Mucosa of descending colon (tissue), 3 donors: ENCODE measurements around the gene NDFIP2. TPM values are rescaled to one million over a fixed set of nuclear protein-coding genes. Genes with fewer than 3 reads are reported as not detected.

ENCODE experiments used
- ATAC-seq: fragments of 200-7000 bp; cut with Tn5 transposase; one replicate; pipeline ENCODE4 v1.9.1; 2020; ENCODE audit warnings: mild to moderate bottlenecking, moderate library complexity
- DNase-seq, 3 donors: peaks; one replicate each; pipeline ENCODE4 v3.0.0-alpha.2; 2020
- H3K36me3 ChIP-seq: fragments of 200-600 bp; one replicate; pipeline ENCODE4 v1.8.0; 2021; ENCODE audit warnings: low read depth, mild to moderate bottlenecking
- H3K4me1 ChIP-seq: fragments of 200-600 bp; one replicate; pipeline ENCODE4 v1.8.0; 2021; ENCODE audit warnings: low read depth, mild to moderate bottlenecking
- H3K4me3 ChIP-seq: fragments of 200-600 bp; one replicate; pipeline ENCODE4 v1.8.0; 2021; ENCODE audit warnings: mild to moderate bottlenecking
- H3K9me3 ChIP-seq: fragments of 200-600 bp; one replicate; pipeline ENCODE4 v1.8.0; 2021; ENCODE audit warnings: mild to moderate bottlenecking
- intact Hi-C, 2 donors: fragments of 100-400 bp; cut with DNase I in 1 of 2; cut with micrococcal nuclease in 1 of 2; formaldehyde crosslinking; loops; one replicate each; pipeline versions ENCODE4 v1.11.0 to v1.11.1; 2022; cut with DNase I, micrococcal nuclease
- total RNA-seq, 3 donors: library from RNA; stranded (reverse); fragmentation: NEBNext Ultra II Directional in 2 of 3; extraction: Animal tissue kit (Norgen Biotek cat#: 25700) in 2 of 3; gene quantifications; one replicate each; pipeline versions ENCODE4 v1.2.1 to v1.2.4, GENCODE V29; 2021 to 2023
- TF ChIP-seq, protein P1 (sequence below): fragments of 200-600 bp; IDR thresholded peaks from one replicate; pipeline ENCODE4 v1.8.0; 2022; ENCODE audit warnings: antibody characterized with exemption, mild to moderate bottlenecking
- donor health status: DM: no; HTN: no; CAD: no; lungs with moderate emphysema.
- donor health status: DM: no; HTN: no; CAD: no.
- donor health status: DM: no; HTN: yes; CAD: no.

NDFIP2 gene
- total RNA-seq, 3 donors from 2014 or later = 64.9 to 141 (median 136) TPM

DNA sequence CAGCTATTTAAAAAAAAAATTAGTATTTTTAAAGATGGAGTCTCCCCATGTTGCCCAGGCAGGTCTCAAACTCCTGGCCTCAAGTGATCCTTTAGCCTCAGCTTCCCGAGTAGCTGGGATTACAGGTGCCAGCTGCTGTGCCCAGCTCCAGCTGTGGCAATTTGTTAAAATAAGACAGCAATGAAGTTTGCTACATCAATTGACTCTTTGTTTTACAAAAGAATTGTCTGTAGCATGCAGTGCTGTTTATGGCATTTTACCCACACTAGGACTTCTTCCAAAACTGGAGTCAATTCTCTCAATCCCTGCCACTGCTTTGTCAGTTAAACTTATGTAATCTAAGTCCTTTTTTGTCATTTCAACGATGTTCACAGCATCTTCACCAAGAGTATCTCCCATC is 49.3 kb downstream of the NDFIP2 start:
- TF ChIP-seq, protein P1, sequence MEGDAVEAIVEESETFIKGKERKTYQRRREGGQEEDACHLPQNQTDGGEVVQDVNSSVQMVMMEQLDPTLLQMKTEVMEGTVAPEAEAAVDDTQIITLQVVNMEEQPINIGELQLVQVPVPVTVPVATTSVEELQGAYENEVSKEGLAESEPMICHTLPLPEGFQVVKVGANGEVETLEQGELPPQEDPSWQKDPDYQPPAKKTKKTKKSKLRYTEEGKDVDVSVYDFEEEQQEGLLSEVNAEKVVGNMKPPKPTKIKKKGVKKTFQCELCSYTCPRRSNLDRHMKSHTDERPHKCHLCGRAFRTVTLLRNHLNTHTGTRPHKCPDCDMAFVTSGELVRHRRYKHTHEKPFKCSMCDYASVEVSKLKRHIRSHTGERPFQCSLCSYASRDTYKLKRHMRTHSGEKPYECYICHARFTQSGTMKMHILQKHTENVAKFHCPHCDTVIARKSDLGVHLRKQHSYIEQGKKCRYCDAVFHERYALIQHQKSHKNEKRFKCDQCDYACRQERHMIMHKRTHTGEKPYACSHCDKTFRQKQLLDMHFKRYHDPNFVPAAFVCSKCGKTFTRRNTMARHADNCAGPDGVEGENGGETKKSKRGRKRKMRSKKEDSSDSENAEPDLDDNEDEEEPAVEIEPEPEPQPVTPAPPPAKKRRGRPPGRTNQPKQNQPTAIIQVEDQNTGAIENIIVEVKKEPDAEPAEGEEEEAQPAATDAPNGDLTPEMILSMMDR = no peak
- H3K4me1 ChIP-seq = no peaks in the 10 kb centered on the region
- no peak overlapping the region for H3K4me3 ChIP-seq
- H3K36me3 ChIP-seq = no peaks in the 10 kb centered on the region
- intact Hi-C loops = no loop called here
- ATAC-seq (no peak), DNase-seq (no peak)
- H3K9me3 ChIP-seq = no peaks in the 10 kb centered on the region

DNA sequence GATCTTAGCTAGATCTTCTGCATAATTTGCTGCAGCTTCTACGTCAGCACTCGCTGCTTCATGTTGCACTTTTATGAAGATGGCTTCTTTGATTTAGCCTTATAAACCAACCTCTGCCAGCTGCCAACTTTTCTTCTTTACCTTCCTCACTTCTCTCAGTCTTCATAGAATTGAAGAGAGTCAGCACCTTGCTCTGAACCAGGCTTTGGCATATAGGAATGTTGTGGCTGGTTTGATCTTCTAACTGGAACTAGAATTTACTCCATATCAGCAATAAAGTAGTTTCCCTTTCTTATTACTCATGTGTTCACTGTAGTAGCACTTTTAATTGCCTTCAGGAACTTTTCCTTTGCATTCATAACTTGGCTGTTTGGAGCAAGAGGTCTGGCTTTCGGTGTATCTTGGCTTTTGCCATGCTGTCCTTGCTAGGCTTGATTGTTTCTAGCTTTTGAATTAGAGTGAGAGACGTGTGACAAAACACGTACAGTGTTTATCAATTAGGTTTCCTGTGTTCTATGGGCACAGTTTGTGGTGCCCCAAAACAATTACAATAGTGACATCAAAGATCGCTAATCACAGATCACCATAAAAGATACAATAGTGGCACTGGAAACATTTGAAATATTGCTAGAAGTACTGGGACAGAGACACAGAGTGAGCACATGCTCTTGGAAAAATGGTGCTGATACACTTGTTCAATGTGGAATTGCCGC is 50.7 kb downstream of the NDFIP2 start:
- TF ChIP-seq, protein P1 = no peak
- Histone ChIP-seq H3K9me3 (no peaks in the 10 kb centered on the region), H3K36me3 (no peaks in the 10 kb centered on the region), H3K4me1 (no peaks in the 10 kb centered on the region), H3K4me3 (no peak overlapping the region)
- DNase-seq (no peak), ATAC-seq (no peak)
- intact Hi-C loops = no loop called here

DNA sequence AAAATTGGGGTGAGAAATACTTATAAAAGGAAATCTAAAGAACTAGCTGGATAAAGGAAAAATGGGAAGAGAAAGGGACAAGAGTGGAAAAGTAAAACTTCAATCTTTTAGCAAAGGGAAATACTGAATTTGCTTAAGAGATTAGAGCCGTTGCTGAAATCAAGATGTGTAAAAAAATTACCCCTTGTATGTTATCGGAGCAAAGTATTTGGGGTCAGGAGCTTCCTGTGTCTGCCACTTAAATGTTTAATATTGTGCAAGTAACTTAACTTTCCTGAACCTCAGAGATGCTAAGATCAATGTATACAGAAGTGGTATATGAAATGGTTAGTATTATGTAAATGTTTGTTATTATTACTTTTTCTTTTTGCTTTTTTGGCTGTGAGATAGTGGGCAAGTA is 51.6 kb downstream of the NDFIP2 start:
- Histone ChIP-seq H3K4me1 (no peaks in the 10 kb centered on the region), H3K4me3 (no peak overlapping the region), H3K36me3 (no peaks in the 10 kb centered on the region), H3K9me3 (no peaks in the 10 kb centered on the region)
- TF ChIP-seq, protein P1 = no peak
- intact Hi-C loops = no loop called here
- ATAC-seq = no peak
- no peak for DNase-seq

DNA sequence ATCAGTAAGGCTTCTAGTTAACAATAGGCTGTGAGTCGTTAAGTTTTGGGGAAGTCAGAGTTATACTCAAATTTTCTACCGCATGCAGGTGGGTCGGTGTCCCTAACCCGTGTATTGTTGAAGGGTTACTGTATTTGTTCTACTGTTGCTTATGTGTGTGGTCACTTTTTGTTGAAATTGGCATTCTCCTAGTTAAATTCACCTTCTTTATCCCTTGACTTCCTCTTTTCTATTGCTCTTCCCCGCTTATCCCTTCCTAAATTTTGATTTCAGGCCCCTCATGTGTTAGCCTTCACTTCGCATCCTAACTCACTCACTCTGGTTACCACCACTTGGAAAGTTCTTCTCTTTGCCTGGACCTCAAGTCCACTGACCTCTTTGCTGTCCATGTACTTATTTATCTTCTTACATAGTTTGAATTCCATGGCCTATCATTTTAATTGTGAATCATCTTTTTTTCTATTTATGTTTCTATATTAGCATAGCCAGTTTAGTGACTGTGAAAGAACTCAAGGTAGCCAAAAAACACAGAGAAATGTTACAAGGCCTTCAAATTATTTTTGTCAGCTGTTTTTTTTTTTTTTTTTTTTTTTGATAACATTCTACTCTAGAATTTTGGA is 52.9 kb downstream of the NDFIP2 start:
- H3K4me1 ChIP-seq = no peaks in the 10 kb centered on the region
- no peaks in the 10 kb centered on the region for H3K36me3 ChIP-seq
- DNase-seq (no peak), ATAC-seq (no peak)
- H3K9me3 ChIP-seq = no peaks in the 10 kb centered on the region
- TF ChIP-seq, protein P1 = no peak
- H3K4me3 ChIP-seq = no peak overlapping the region
- intact Hi-C loops = no loop called here

DNA sequence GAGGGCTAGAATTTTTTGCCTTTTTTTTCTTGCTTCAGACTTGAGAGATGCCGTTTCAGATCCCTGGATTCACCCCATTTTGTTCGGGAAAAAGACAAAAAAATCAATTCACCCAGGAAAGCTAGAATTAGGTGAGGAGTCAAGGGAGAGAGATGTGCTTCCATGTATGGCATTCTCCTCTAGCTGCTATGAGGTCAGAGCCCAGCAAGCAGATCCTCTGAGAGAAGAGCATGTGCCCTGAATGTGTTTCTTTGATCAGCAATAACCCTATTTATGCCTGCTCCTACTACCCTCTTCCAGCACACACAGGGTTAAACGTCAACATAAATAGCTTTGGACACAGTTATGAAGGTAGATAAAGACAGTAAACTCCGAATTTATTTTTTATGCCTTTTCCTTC is 53.6 kb downstream of the NDFIP2 start:
- TF ChIP-seq, protein P1 = no peak
- Histone ChIP-seq H3K4me1 (no peaks in the 10 kb centered on the region), H3K9me3 (no peaks in the 10 kb centered on the region), H3K36me3 (no peaks in the 10 kb centered on the region), H3K4me3 (no peak overlapping the region)
- no peak for DNase-seq
- no peak for ATAC-seq
- intact Hi-C loops = no loop called here
